Mucosa of stomach (tissue), 1 donor: Measurements from ENCODE around the gene PKIB.

ENCODE experiments used
- H3K27me3 ChIP-seq: one replicate; pipeline ENCODE4 v1.7.0; 2013; ENCODE audit warnings: mild to moderate bottlenecking, low read length; ENCODE audit not compliant: control insufficient read depth, insufficient read depth
- H3K36me3 ChIP-seq: one replicate; pipeline ENCODE4 v1.7.0; 2013; ENCODE audit warnings: low read length; ENCODE audit not compliant: control insufficient read depth, insufficient read depth
- H3K4me1 ChIP-seq: one replicate; pipeline ENCODE4 v1.7.0; 2013; ENCODE audit warnings: mild to moderate bottlenecking, low read length; ENCODE audit not compliant: control insufficient read depth, insufficient read depth
- H3K4me3 ChIP-seq: one replicate; pipeline ENCODE4 v1.7.0; 2013; ENCODE audit warnings: low read length
- H3K9ac ChIP-seq: one replicate; pipeline ENCODE4 v1.7.0; 2013; ENCODE audit warnings: mild to moderate bottlenecking, low read length, moderate library complexity
- H3K9me3 ChIP-seq: one replicate; pipeline ENCODE4 v1.7.0; 2013; ENCODE audit warnings: mild to moderate bottlenecking, low read length, moderate library complexity; ENCODE audit not compliant: control insufficient read depth
- donor health status: Pancreatic carcinoma.

Gene PKIB

GRCh38 chr6:122676146-122676545 is 65.9 kb downstream of the PKIB start:
- Histone ChIP-seq H3K4me3 (no peak overlapping the region), H3K27me3 (no peaks in the 10 kb centered on the region), H3K9ac (no peak overlapping the region), H3K36me3 (no peaks in the 10 kb centered on the region), H3K9me3 (no peaks in the 10 kb centered on the region), H3K4me1 (peaks cover 10% of the 10 kb centered on the region)

- H3K36me3 ChIP-seq: no peaks in the 10 kb centered on the region
- no peak overlapping the region for H3K4me3 ChIP-seq
- H3K4me1 ChIP-seq: peaks cover 10% of the 10 kb centered on the region
- no peaks in the 10 kb centered on the region for H3K27me3 ChIP-seq
- H3K9ac ChIP-seq: no peak overlapping the region
- no peaks in the 10 kb centered on the region for H3K9me3 ChIP-seq
Observed at GRCh38 chr6:122676688-122677087, 66.5 kb downstream of the PKIB start.

GRCh38 chr6:122677406-122677805 is 67.2 kb downstream of the PKIB start:
- no peaks in the 10 kb centered on the region for H3K27me3 ChIP-seq
- no peak overlapping the region for H3K9ac ChIP-seq
- H3K4me1 ChIP-seq: peaks cover 10% of the 10 kb centered on the region

GRCh38 chr6:122678841-122679240 is 68.6 kb downstream of the PKIB start:
- H3K9me3 ChIP-seq: no peaks in the 10 kb centered on the region
- no peak overlapping the region for H3K9ac ChIP-seq
- H3K36me3 ChIP-seq: no peaks in the 10 kb centered on the region
- no peaks in the 10 kb centered on the region for H3K27me3 ChIP-seq
- H3K4me3 ChIP-seq: no peak overlapping the region
- H3K4me1 ChIP-seq: peaks cover 4% of the 10 kb centered on the region

More at GRCh38 chr6:122677406-122677805, 67.2 kb downstream of the PKIB start:
- Histone ChIP-seq H3K36me3 (no peaks in the 10 kb centered on the region), H3K9me3 (no peaks in the 10 kb centered on the region), H3K4me3 (no peak overlapping the region)

- Histone ChIP-seq H3K4me1 (no peaks in the 10 kb centered on the region), H3K9me3 (no peaks in the 10 kb centered on the region), H3K9ac (no peak overlapping the region), H3K4me3 (no peak overlapping the region), H3K36me3 (no peaks in the 10 kb centered on the region), H3K27me3 (no peaks in the 10 kb centered on the region)
Observed at GRCh38 chr6:122681705-122682104, 71.5 kb downstream of the PKIB start.

GRCh38 chr6:122683989-122684651 is 73.9 kb downstream of the PKIB start:
- H3K4me1 ChIP-seq: no peaks in the 10 kb centered on the region
- H3K9me3 ChIP-seq: no peaks in the 10 kb centered on the region
- no peak overlapping the region for H3K4me3 ChIP-seq
- no peak overlapping the region for H3K9ac ChIP-seq
- no peaks in the 10 kb centered on the region for H3K36me3 ChIP-seq
- no peaks in the 10 kb centered on the region for H3K27me3 ChIP-seq

GRCh38 chr6:122692175-122692598 is 82.0 kb downstream of the PKIB start:
- H3K27me3 ChIP-seq: no peaks in the 10 kb centered on the region
- no peak overlapping the region for H3K4me3 ChIP-seq
- H3K4me1 ChIP-seq: peaks cover 5% of the 10 kb centered on the region
- H3K9ac ChIP-seq: no peak overlapping the region
- no peaks in the 10 kb centered on the region for H3K9me3 ChIP-seq
- no peaks in the 10 kb centered on the region for H3K36me3 ChIP-seq

GRCh38 chr6:122692807-122693580 is 82.8 kb downstream of the PKIB start:
- Histone ChIP-seq H3K27me3 (no peaks in the 10 kb centered on the region), H3K9ac (no peak overlapping the region), H3K36me3 (no peaks in the 10 kb centered on the region), H3K4me1 (peaks cover 9% of the 10 kb centered on the region), H3K4me3 (no peak overlapping the region), H3K9me3 (no peaks in the 10 kb centered on the region)

- no peaks in the 10 kb centered on the region for H3K27me3 ChIP-seq
- no peaks in the 10 kb centered on the region for H3K9me3 ChIP-seq
- no peak overlapping the region for H3K4me3 ChIP-seq
- peaks cover 9% of the 10 kb centered on the region for H3K4me1 ChIP-seq
- H3K36me3 ChIP-seq: no peaks in the 10 kb centered on the region
- no peak overlapping the region for H3K9ac ChIP-seq
Observed at GRCh38 chr6:122694075-122694474, 83.9 kb downstream of the PKIB start.

- Histone ChIP-seq H3K27me3 (no peaks in the 10 kb centered on the region), H3K4me3 (no peak overlapping the region), H3K36me3 (no peaks in the 10 kb centered on the region), H3K4me1 (peaks cover 9% of the 10 kb centered on the region), H3K9me3 (no peaks in the 10 kb centered on the region), H3K9ac (no peak overlapping the region)
Observed at GRCh38 chr6:122694602-122695001, 84.4 kb downstream of the PKIB start.

- Histone ChIP-seq H3K36me3 (no peaks in the 10 kb centered on the region), H3K4me1 (peaks cover 9% of the 10 kb centered on the region), H3K27me3 (no peaks in the 10 kb centered on the region), H3K9ac (no peak overlapping the region), H3K4me3 (no peak overlapping the region), H3K9me3 (no peaks in the 10 kb centered on the region)
Observed at GRCh38 chr6:122695188-122695587, 85.0 kb downstream of the PKIB start.

- Histone ChIP-seq H3K4me3 (no peak overlapping the region), H3K4me1 (peaks cover 9% of the 10 kb centered on the region), H3K9ac (no peak overlapping the region), H3K27me3 (no peaks in the 10 kb centered on the region), H3K9me3 (no peaks in the 10 kb centered on the region), H3K36me3 (no peaks in the 10 kb centered on the region)
Observed at GRCh38 chr6:122696079-122696478, 85.9 kb downstream of the PKIB start.
